Hepatocyte (in vitro differentiated cells): ENCODE results near the gene RAD51AP1. TPM values are rescaled to one million over a fixed set of nuclear protein-coding genes. Genes with fewer than 3 reads are reported as not detected.
A peak's percentile ranks its signal among the peaks of the same experiment; 100 is the strongest.

Experiments used
- DNase-seq: peaks from one replicate; pipeline ENCODE4 v3.0.0-alpha.2; 2016; ENCODE audit warnings: low spot score
- H2AFZ ChIP-seq: fragments of 200-600 bp; sonication (generic); 2 replicates; pipeline ENCODE4 v1.6.0; 2016; ENCODE audit warnings: antibody characterized with exemption, mild to moderate bottlenecking
- H3K27ac ChIP-seq: fragments of 200-600 bp; sonication (generic); 2 replicates; pipeline ENCODE4 v1.5.1; 2016; ENCODE audit warnings: mild to moderate bottlenecking
- H3K27me3 ChIP-seq: fragments of 200-600 bp; sonication (generic); 2 replicates; pipeline ENCODE4 v1.6.1; 2016
- H3K36me3 ChIP-seq: fragments of 200-600 bp; sonication (generic); replicated peaks from 2 replicates; pipeline ENCODE4 v1.5.1; 2016; ENCODE audit warnings: low read depth; ENCODE audit not compliant: insufficient read depth
- H3K4me1 ChIP-seq: fragments of 200-600 bp; sonication (generic); 2 replicates; pipeline ENCODE4 v1.5.1; 2016; ENCODE audit warnings: mild to moderate bottlenecking, moderate library complexity; ENCODE audit not compliant: insufficient read depth
- H3K4me2 ChIP-seq: fragments of 200-600 bp; sonication (generic); 2 replicates; pipeline ENCODE4 v1.6.0; 2016
- H3K4me3 ChIP-seq: fragments of 200-600 bp; sonication (generic); 2 replicates; pipeline ENCODE4 v1.5.1; 2016; ENCODE audit warnings: mild to moderate bottlenecking
- H3K79me2 ChIP-seq: fragments of 200-600 bp; sonication (generic); 2 replicates; pipeline ENCODE4 v1.6.0; 2017; ENCODE audit warnings: mild to moderate bottlenecking
- H3K9me2 ChIP-seq: fragments of 200-600 bp; sonication (generic); replicated peaks from 2 replicates; pipeline ENCODE4 v1.6.0; 2017; ENCODE audit warnings: mild to moderate bottlenecking; ENCODE audit not compliant: insufficient read depth
- H3K9me3 ChIP-seq: fragments of 200-600 bp; sonication (generic); 2 replicates; pipeline ENCODE4 v1.5.1; 2016; ENCODE audit warnings: low read depth, mild to moderate bottlenecking
- H4K20me1 ChIP-seq: fragments of 200-600 bp; sonication (generic); 2 replicates; pipeline ENCODE4 v1.6.0; 2016; ENCODE audit warnings: mild to moderate bottlenecking; ENCODE audit not compliant: insufficient read depth, poor library complexity, severe bottlenecking
- EZH2 ChIP-seq: fragments of 200-600 bp; sonication (generic); IDR thresholded peaks from 2 replicates; pipeline ENCODE4 v1.6.1; 2016; ENCODE audit warnings: antibody characterized with exemption, mild to moderate bottlenecking, borderline replicate concordance
- EZH2phosphoT487 ChIP-seq: fragments of 200-600 bp; sonication (generic); IDR thresholded peaks from one replicate; pipeline ENCODE4 v1.6.1; 2018; ENCODE audit warnings: antibody characterized with exemption, mild to moderate bottlenecking, low read depth, moderate library complexity; ENCODE audit not compliant: unreplicated experiment, severe bottlenecking
- WGBS: methylation state at CpG from one replicate; pipeline ENCODE4 v1.1.6; 2016; ENCODE audit warnings: low lambda C conversion rate; ENCODE audit errors: missing lambda C conversion rate; 5-methylcytosine and 5-hydroxymethylcytosine counted together
- polyA plus RNA-seq: library from polyadenylated mRNA; unstranded; fragments of >200 nt; fragmentation: Nextera tagmentation; extraction: Ambion mirVana; gene quantifications from 2 replicates; pipeline ENCODE4 v1.2.1, GENCODE V29; 2016
- total RNA-seq: library from RNA; depleted of rRNA; stranded (reverse); fragments of >200 nt; gene quantifications from 2 replicates; pipeline ENCODE4 v1.2.3, GENCODE V29; 2014
- TF ChIP-seq, protein P1 (sequence below): fragments of 200-600 bp; sonication (generic); IDR thresholded peaks from 2 replicates; pipeline ENCODE4 v1.5.1; 2016; ENCODE audit warnings: antibody characterized with exemption, mild to moderate bottlenecking; ENCODE audit not compliant: poor library complexity

The RAD51AP1 gene
- total and polyA plus RNA-seq, 2 experiments from 2014 or later, result 4.6 to 11.5 TPM

DNA sequence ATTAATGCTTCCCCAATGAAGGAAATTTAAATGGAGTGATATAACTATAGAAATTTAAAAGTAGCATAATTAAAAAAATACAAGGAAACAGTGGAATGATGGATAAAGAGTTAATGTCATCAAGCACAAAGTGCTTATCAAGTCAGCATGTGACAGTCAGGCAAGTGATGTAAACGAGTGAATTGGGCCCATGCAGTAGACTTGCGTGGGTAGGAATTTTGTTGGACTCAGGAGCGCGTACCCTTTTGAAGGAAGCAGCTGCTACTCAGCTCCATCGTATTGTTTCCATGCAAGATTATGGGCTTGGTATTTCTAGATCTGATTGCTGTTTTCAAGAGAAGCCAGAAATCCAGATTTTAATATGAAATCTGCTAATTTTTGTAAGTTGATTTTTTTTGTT, 18.9 kb downstream of the RAD51AP1 start:
- Histone ChIP-seq H3K4me2 (no peak overlapping the region), H3K27ac (no peak overlapping the region), H3K36me3 (no peaks in the 10 kb centered on the region), H2AFZ (no peak overlapping the region), H3K4me1 (no peaks in the 10 kb centered on the region), H3K27me3 (no peaks in the 10 kb centered on the region), H3K9me2 (no peaks in the 10 kb centered on the region), H3K9me3 (no peaks in the 10 kb centered on the region), H4K20me1 (no peaks in the 10 kb centered on the region), H3K79me2 (no peaks in the 10 kb centered on the region), H3K4me3 (no peak overlapping the region)
- WGBS, result 93% methylated on average over 5 of the region's 5 CpGs
- DNase-seq, result no peak
- TF ChIP-seq, protein P1, sequence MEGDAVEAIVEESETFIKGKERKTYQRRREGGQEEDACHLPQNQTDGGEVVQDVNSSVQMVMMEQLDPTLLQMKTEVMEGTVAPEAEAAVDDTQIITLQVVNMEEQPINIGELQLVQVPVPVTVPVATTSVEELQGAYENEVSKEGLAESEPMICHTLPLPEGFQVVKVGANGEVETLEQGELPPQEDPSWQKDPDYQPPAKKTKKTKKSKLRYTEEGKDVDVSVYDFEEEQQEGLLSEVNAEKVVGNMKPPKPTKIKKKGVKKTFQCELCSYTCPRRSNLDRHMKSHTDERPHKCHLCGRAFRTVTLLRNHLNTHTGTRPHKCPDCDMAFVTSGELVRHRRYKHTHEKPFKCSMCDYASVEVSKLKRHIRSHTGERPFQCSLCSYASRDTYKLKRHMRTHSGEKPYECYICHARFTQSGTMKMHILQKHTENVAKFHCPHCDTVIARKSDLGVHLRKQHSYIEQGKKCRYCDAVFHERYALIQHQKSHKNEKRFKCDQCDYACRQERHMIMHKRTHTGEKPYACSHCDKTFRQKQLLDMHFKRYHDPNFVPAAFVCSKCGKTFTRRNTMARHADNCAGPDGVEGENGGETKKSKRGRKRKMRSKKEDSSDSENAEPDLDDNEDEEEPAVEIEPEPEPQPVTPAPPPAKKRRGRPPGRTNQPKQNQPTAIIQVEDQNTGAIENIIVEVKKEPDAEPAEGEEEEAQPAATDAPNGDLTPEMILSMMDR, result no peak
- TF ChIP-seq EZH2 (no peak), EZH2phosphoT487 (no peak)

DNA sequence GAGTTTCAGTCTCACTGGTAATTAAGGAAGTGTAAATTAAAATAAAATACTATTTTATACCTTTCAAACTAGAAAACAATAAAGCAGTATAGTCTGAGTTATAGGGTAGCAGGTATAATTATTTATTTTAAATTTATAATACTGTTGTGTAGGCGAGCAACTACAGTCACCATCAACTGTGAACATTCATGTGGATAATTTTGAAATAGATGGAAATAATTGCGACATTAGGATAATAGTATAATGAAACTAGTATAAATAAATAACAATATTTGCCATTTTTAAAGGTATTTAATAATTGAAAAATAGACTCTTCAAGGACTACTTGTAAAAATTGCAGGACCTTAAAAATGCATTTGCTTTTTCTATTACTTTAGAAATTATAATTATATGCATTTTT, 19.5 kb downstream of the RAD51AP1 start:
- no peaks in the 10 kb centered on the region for H3K27me3 ChIP-seq
- no peak overlapping the region for H2AFZ ChIP-seq
- no peaks in the 10 kb centered on the region for H3K36me3 ChIP-seq
- H3K4me2 ChIP-seq, result no peak overlapping the region
- 97% methylated on average over 2 of the region's 2 CpGs for WGBS
- H4K20me1 ChIP-seq, result no peaks in the 10 kb centered on the region
- H3K4me3 ChIP-seq, result no peak overlapping the region
- no peaks in the 10 kb centered on the region for H3K9me2 ChIP-seq
- no peak overlapping the region for H3K27ac ChIP-seq
- TF ChIP-seq EZH2, result no peak
- DNase-seq, result no peak
- H3K9me3 ChIP-seq, result no peaks in the 10 kb centered on the region
- H3K79me2 ChIP-seq, result no peaks in the 10 kb centered on the region
- H3K4me1 ChIP-seq, result no peaks in the 10 kb centered on the region

DNA sequence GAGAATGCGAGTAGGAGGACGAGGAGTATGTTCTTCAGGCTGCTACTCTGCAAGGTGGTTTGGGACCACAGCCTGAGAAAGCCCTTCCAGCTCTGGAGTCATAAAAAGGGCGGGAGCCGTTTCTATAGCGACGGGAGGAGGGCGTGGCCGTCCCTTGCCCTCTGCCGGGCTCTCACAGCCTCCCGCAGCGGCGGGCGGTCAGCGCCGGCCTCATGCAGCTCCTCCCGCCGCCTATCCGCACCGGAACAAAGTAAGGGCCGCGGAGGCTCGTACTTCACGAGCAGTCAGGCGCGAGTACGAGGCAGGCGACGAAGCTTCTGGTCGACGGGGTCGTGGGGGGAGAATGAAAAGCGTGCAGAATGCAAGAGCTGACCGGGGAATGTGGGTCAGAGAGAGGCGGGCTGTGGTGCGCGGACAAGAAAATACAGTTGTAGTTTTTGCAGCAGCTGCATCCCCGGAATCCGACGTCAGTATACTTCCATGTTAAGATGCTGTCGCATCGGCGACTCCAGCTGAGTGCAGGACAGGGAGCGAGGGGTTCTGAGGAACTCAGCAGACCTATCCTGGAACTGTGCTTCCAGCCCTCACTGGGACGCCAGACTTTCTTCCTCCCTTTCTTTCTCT, 23.5 kb downstream of the RAD51AP1 start, which contains the start of gene DYRK4:
DYRK4 (plus strand) TSS at position 175 of the 624 bp plus-strand sequence; CDS start at position 213, 38 bp downstream.
- no peaks in the 10 kb centered on the region for H3K9me3 ChIP-seq
- no peaks in the 10 kb centered on the region for H3K36me3 ChIP-seq
- H3K9me2 ChIP-seq, result no peaks in the 10 kb centered on the region
- no peak within 1 kb of the TSS for H3K27ac ChIP-seq
- no peaks in the 10 kb centered on the region for H4K20me1 ChIP-seq
- H3K27me3 ChIP-seq, result no peaks in the 10 kb centered on the region
- H3K79me2 ChIP-seq, result no peaks in the 10 kb centered on the region
- peak within 1 kb of the TSS; percentile 83 for H2AFZ ChIP-seq
- H3K4me2 ChIP-seq, result peak within 1 kb of the TSS; percentile 79
- DNase-seq, result peak; percentile 93
- no peak within 1 kb of the TSS for H3K4me3 ChIP-seq
- no peaks in the 10 kb centered on the region for H3K4me1 ChIP-seq
- 6% methylated on average over 38 of the region's 44 CpGs for WGBS
- TF ChIP-seq, protein P1, result no peak
- TF ChIP-seq EZH2phosphoT487 (no peak), EZH2 (no peak)

DNA sequence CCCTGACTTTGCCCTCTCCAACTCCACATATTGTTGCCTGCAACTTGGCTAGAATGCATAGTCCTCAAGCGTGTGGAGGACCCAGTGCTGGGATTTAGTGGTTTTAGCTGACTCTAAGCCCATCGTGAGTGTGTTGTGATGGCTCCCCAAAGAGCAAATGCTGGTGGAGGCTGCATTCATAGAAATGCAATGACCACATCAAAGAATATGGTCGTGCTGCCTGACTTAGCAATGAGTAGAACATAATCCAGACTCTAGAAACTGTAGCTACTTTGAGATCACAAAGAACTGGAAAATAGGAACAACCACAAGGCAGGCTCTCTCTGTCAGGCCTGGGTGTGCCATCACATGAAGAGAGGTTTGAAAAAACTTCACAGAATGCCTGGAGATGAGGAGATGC, 24.6 kb downstream of the RAD51AP1 start:
- Histone ChIP-seq H3K9me3 (no peaks in the 10 kb centered on the region), H4K20me1 (no peaks in the 10 kb centered on the region), H3K27me3 (no peaks in the 10 kb centered on the region), H2AFZ (no peak overlapping the region), H3K27ac (no peak overlapping the region), H3K4me1 (no peaks in the 10 kb centered on the region), H3K4me3 (no peak overlapping the region), H3K79me2 (no peaks in the 10 kb centered on the region), H3K9me2 (no peaks in the 10 kb centered on the region), H3K36me3 (no peaks in the 10 kb centered on the region), H3K4me2 (no peak overlapping the region)
- DNase-seq, result no peak
- TF ChIP-seq EZH2phosphoT487 (no peak), EZH2 (no peak)
- TF ChIP-seq, protein P1, result no peak
- WGBS, result 63% methylated on average over 3 of the region's 3 CpGs
